Lower lobe of right lung (tissue), 2 donors: ENCODE measurements around the gene PLEKHA1. TPM values are rescaled to one million over a fixed set of nuclear protein-coding genes. Genes with fewer than 3 reads are reported as not detected.
A peak's percentile ranks its signal among the peaks of the same experiment; 100 is the strongest.

Experiments used
- ATAC-seq, 2 donors: fragments of 200-7000 bp; cut with Tn5 transposase; one replicate each; pipeline ENCODE4 v1.9.1; 2020 to 2022; ENCODE audit warnings: mild to moderate bottlenecking in 2 of 2, moderate library complexity in 2 of 2
- DNase-seq: peaks from one replicate; pipeline ENCODE4 v3.0.0-alpha.2; 2020
- H3K27ac ChIP-seq: fragments of 200-600 bp; one replicate; pipeline ENCODE4 v1.8.0; 2022
- H3K27me3 ChIP-seq: fragments of 200-600 bp; one replicate; pipeline ENCODE4 v1.8.0; 2022; ENCODE audit warnings: low read depth
- H3K36me3 ChIP-seq: fragments of 200-600 bp; one replicate; pipeline ENCODE4 v1.8.0; 2022; ENCODE audit warnings: mild to moderate bottlenecking
- H3K4me1 ChIP-seq: fragments of 200-600 bp; one replicate; pipeline ENCODE4 v1.8.0; 2022
- H3K4me3 ChIP-seq: fragments of 200-600 bp; one replicate; pipeline ENCODE4 v1.8.0; 2022; ENCODE audit warnings: mild to moderate bottlenecking
- H3K9me3 ChIP-seq: fragments of 200-600 bp; one replicate; pipeline ENCODE4 v1.8.0; 2022
- CTCF ChIP-seq: fragments of 200-600 bp; IDR thresholded peaks from one replicate; pipeline ENCODE4 v1.8.0; 2022; ENCODE audit warnings: antibody characterized with exemption, mild to moderate bottlenecking
- intact Hi-C: fragments of 100-400 bp; cut with DNase I; formaldehyde crosslinking; loops from one replicate; pipeline ENCODE4 v1.11.0; 2022
- total RNA-seq: library from RNA; stranded (reverse); fragmentation: NEBNext Ultra II Directional; extraction: Animal tissue kit (Norgen Biotek cat#: 25700); gene quantifications from one replicate; pipeline ENCODE4 v1.2.1, GENCODE V29; 2021
- donor health status: DM: no; HTN: yes; CAD: no; lungs with severe emphysema.

The PLEKHA1 gene
- total RNA-seq, 1 donor from 2014 or later = 46.1 TPM

GRCh38 chr10:122373108-122373507 lies 1.4 kb upstream of the PLEKHA1 start:
- intact Hi-C loops = no loop called here

GRCh38 chr10:122373721-122374120 lies 787 bp upstream of the PLEKHA1 start:
- intact Hi-C loops = no loop called here
- Histone ChIP-seq H3K36me3 (no peaks in the 10 kb centered on the region), H3K9me3 (no peaks in the 10 kb centered on the region), H3K27ac (peak overlapping the region; percentile 96), H3K4me3 (peak overlapping the region; percentile 71), H3K27me3 (no peaks in the 10 kb centered on the region), H3K4me1 (peaks cover 48% of the 10 kb centered on the region)
- ATAC-seq (peak; percentile 4 to 24), DNase-seq (no peak)
- TF ChIP-seq CTCF = no peak

More at GRCh38 chr10:122373108-122373507, 1.4 kb upstream of the PLEKHA1 start:
- Histone ChIP-seq H3K9me3 (no peaks in the 10 kb centered on the region), H3K27me3 (no peaks in the 10 kb centered on the region), H3K4me1 (peaks cover 44% of the 10 kb centered on the region), H3K27ac (peak overlapping the region; percentile 96), H3K4me3 (no peak overlapping the region), H3K36me3 (no peaks in the 10 kb centered on the region)
- ATAC-seq = no peak
- TF ChIP-seq CTCF = no peak
- no peak for DNase-seq

GRCh38 chr10:122374859-122375678 lies 561 bp downstream of the PLEKHA1 start:
- peak; percentile 76 for DNase-seq
- H3K9me3 ChIP-seq = no peaks in the 10 kb centered on the region
- peak overlapping the region; percentile 96 for H3K27ac ChIP-seq
- no peak for TF ChIP-seq CTCF
- H3K27me3 ChIP-seq = no peaks in the 10 kb centered on the region
- peaks cover 50% of the 10 kb centered on the region for H3K4me1 ChIP-seq
- intact Hi-C loops = no loop called here
- peak overlapping the region; percentile 71 for H3K4me3 ChIP-seq
- peak; percentile 78 to 84 for ATAC-seq
- no peaks in the 10 kb centered on the region for H3K36me3 ChIP-seq

GRCh38 chr10:122375679-122376160 lies 1.2 kb downstream of the PLEKHA1 start:
- H3K27me3 ChIP-seq = no peaks in the 10 kb centered on the region
- H3K4me3 ChIP-seq = peak overlapping the region; percentile 71
- TF ChIP-seq CTCF = no peak
- no peaks in the 10 kb centered on the region for H3K36me3 ChIP-seq
- intact Hi-C loops = no loop called here
- DNase-seq (no peak), ATAC-seq (no peak)
- peaks cover 50% of the 10 kb centered on the region for H3K4me1 ChIP-seq
- no peaks in the 10 kb centered on the region for H3K9me3 ChIP-seq
- peak overlapping the region; percentile 96 for H3K27ac ChIP-seq

- intact Hi-C loops = no loop called here
- Histone ChIP-seq H3K4me3 (peak overlapping the region; percentile 71), H3K27me3 (no peaks in the 10 kb centered on the region), H3K36me3 (no peaks in the 10 kb centered on the region), H3K4me1 (peaks cover 50% of the 10 kb centered on the region), H3K27ac (no peak overlapping the region), H3K9me3 (no peaks in the 10 kb centered on the region)
- no peak for DNase-seq
- no peak for ATAC-seq
- TF ChIP-seq CTCF = no peak
Observed at GRCh38 chr10:122376364-122376961, 2.0 kb downstream of the PLEKHA1 start.
